Activated T-cell treated with anti-CD3 and anti-CD28 coated beads, Interleukin-2, amount 50 U/mL, for 72 hours (primary cell): Measurements from ENCODE around the gene TEX12. TPM values are rescaled to one million over a fixed set of nuclear protein-coding genes. Genes with fewer than 3 reads are reported as not detected.
A peak's percentile ranks its signal among the peaks of the same experiment; 100 is the strongest.
"Not testable (repeated sequence)": the region's sequence is repeated elsewhere in the genome, so short reads cannot be mapped to it uniquely, and the experiment has no call there.

Experiments used
- ATAC-seq, 2 donors: fragments of 150-1000 bp; cut with Tn5 transposase; replicated peaks in 1 of 2; 2 replicates each; pipeline ENCODE4 v1.10.0; 2021; ENCODE audit warnings: moderate library complexity in 2 of 2, mild to moderate bottlenecking in 1 of 2
- DNase-seq, 2 donors: peaks; one replicate each; pipeline ENCODE4 v3.0.0; 2021 to 2022; ENCODE audit warnings: mixed read lengths in 1 of 2
- H3K27ac Mint-ChIP-seq: one replicate; pipeline ENCODE4 v1.8.0; 2022; ENCODE audit warnings: mild to moderate bottlenecking, moderate library complexity, mixed read lengths
- H3K27me3 Mint-ChIP-seq: one replicate; pipeline ENCODE4 v1.8.0; 2022; ENCODE audit warnings: low read depth, mixed read lengths
- H3K36me3 Mint-ChIP-seq, 2 donors: one replicate each; pipeline ENCODE4 v1.8.0; 2022; ENCODE audit warnings: mixed read lengths in 2 of 2, mild to moderate bottlenecking in 1 of 2; ENCODE audit not compliant: insufficient read depth in 2 of 2
- H3K4me1 Mint-ChIP-seq: one replicate; pipeline ENCODE4 v1.8.0; 2022; ENCODE audit warnings: low read depth, mixed read lengths
- H3K4me3 Mint-ChIP-seq, 2 donors: one replicate each; pipeline ENCODE4 v1.8.0; 2022; ENCODE audit warnings: mild to moderate bottlenecking in 2 of 2, mixed read lengths in 2 of 2, moderate library complexity in 2 of 2
- H3K9me3 Mint-ChIP-seq, 2 donors: one replicate each; pipeline ENCODE4 v1.8.0; 2022; ENCODE audit warnings: mixed read lengths in 2 of 2
- total RNA-seq, 2 donors: library from RNA; stranded (reverse); gene quantifications; one replicate each; pipeline ENCODE4 v1.2.3, GENCODE V29; 2022

Gene TEX12
- total RNA-seq, 2 donors from 2014 or later = 0.32 TPM; not detected in 1

- not testable (repeated sequence) for H3K4me1 Mint-ChIP-seq, H3K36me3 Mint-ChIP-seq, DNase-seq, H3K27ac Mint-ChIP-seq, H3K4me3 Mint-ChIP-seq, H3K9me3 Mint-ChIP-seq, ATAC-seq, H3K27me3 Mint-ChIP-seq
These were observed 31.9 kb downstream of the TEX12 start for GRCh38 chr11:112199101-112199500.

DNA sequence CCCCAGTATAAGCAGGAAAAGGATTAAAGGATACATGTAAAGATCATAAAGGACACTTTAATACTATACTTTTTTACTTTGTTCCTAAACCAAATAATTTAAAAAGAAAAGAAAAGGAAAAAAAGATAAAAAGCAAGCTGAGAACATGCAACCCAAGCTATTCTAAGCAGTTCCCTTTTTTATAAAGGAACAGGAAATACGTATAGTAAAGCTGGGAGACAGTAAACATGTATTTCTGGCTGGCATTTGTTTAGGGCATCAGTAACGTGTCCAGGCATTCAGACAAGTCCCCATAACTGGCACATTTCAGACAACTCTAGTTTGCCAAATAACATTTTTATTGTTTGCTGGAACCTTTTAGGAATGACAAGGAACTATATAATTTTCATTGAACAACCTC, 33.1 kb downstream of the TEX12 start:
- Mint-ChIP-seq H3K36me3 (no peaks in the 10 kb centered on the region), H3K9me3 (no peaks in the 10 kb centered on the region), H3K4me3 (no peak overlapping the region), H3K27ac (no peak overlapping the region), H3K4me1 (no peaks in the 10 kb centered on the region), H3K27me3 (no peaks in the 10 kb centered on the region)
- ATAC-seq (no peak), DNase-seq (no peak)

GRCh38 chr11:112206071-112206470, 38.9 kb downstream of the TEX12 start:
- H3K4me3 Mint-ChIP-seq = no peak overlapping the region
- DNase-seq (no peak), ATAC-seq (no peak)
- H3K27me3 Mint-ChIP-seq = no peaks in the 10 kb centered on the region
- no peaks in the 10 kb centered on the region for H3K9me3 Mint-ChIP-seq
- no peaks in the 10 kb centered on the region for H3K4me1 Mint-ChIP-seq
- no peak overlapping the region for H3K27ac Mint-ChIP-seq
- no peaks in the 10 kb centered on the region for H3K36me3 Mint-ChIP-seq

GRCh38 chr11:112210890-112211289, 43.7 kb downstream of the TEX12 start:
- ATAC-seq (no peak), DNase-seq (no peak)
- H3K27ac Mint-ChIP-seq = no peak overlapping the region
- H3K36me3 Mint-ChIP-seq = no peaks in the 10 kb centered on the region
- H3K27me3 Mint-ChIP-seq = no peaks in the 10 kb centered on the region
- no peaks in the 10 kb centered on the region for H3K4me1 Mint-ChIP-seq
- no peak overlapping the region for H3K4me3 Mint-ChIP-seq
- H3K9me3 Mint-ChIP-seq = no peaks in the 10 kb centered on the region

GRCh38 chr11:112211536-112211935, 44.4 kb downstream of the TEX12 start:
- DNase-seq (no peak), ATAC-seq (no peak)

DNA sequence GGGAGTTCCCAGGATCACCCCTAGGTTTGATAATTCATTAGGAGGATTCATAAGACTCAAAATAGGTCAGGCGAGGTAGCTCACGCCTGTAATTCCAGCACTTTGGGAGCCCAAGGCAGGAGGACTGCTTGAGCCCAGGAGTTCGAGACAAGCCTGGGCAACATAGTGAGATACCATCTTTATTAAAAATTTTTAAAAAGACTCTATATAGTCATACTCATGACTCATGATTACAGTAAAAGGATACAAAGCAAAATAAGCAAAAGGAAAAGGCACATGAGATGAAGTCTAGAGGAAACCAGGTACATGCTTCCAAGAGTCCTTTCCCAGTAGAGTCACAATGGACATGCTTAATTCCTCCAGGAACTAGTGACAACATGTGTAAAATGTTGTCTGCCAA, 45.1 kb downstream of the TEX12 start:
- Mint-ChIP-seq H3K4me3 (no peak overlapping the region), H3K27ac (no peak overlapping the region), H3K36me3 (no peaks in the 10 kb centered on the region), H3K9me3 (no peaks in the 10 kb centered on the region), H3K27me3 (no peaks in the 10 kb centered on the region), H3K4me1 (no peaks in the 10 kb centered on the region)
- DNase-seq (no peak), ATAC-seq (no peak)

More at GRCh38 chr11:112211536-112211935, 44.4 kb downstream of the TEX12 start:
- Mint-ChIP-seq H3K27me3 (no peaks in the 10 kb centered on the region), H3K4me3 (peak overlapping the region in 1 of 2 donors; percentile 20), H3K27ac (no peak overlapping the region), H3K36me3 (no peaks in the 10 kb centered on the region), H3K4me1 (no peaks in the 10 kb centered on the region), H3K9me3 (no peaks in the 10 kb centered on the region)

- ATAC-seq (no peak), DNase-seq (no peak)
- no peak overlapping the region for H3K4me3 Mint-ChIP-seq
- no peaks in the 10 kb centered on the region for H3K36me3 Mint-ChIP-seq
- no peaks in the 10 kb centered on the region for H3K27me3 Mint-ChIP-seq
- H3K9me3 Mint-ChIP-seq = no peaks in the 10 kb centered on the region
- H3K27ac Mint-ChIP-seq = no peak overlapping the region
- H3K4me1 Mint-ChIP-seq = no peaks in the 10 kb centered on the region
These were observed 45.5 kb downstream of the TEX12 start for GRCh38 chr11:112212710-112213109.

GRCh38 chr11:112213753-112214152, 46.6 kb downstream of the TEX12 start:
- ATAC-seq (no peak), DNase-seq (no peak)
- H3K9me3 Mint-ChIP-seq = no peaks in the 10 kb centered on the region
- no peaks in the 10 kb centered on the region for H3K27me3 Mint-ChIP-seq
- H3K4me1 Mint-ChIP-seq = no peaks in the 10 kb centered on the region
- H3K4me3 Mint-ChIP-seq = no peak overlapping the region
- no peak overlapping the region for H3K27ac Mint-ChIP-seq
- H3K36me3 Mint-ChIP-seq = no peaks in the 10 kb centered on the region

DNA sequence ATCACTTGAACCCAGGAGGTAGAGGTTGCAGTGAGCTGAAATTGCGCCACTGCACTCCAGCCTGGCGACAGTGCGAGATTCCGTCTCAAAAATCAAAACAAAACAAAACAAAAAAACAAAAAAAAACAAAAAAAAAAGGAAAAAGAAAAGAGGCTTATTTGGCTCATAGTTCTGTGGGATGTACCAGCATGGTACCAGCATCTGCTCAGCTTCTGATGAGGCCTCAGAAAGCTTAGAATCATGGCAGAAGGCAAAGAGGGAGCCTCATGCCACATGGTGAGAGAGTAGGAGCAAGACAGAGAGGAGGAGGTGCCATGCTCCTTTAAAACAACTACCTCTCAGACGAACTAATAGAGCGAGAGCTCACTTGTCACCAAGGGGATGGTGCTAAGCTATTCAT, 48.4 kb downstream of the TEX12 start:
- no peaks in the 10 kb centered on the region for H3K36me3 Mint-ChIP-seq
- H3K4me3 Mint-ChIP-seq = no peak overlapping the region
- no peaks in the 10 kb centered on the region for H3K9me3 Mint-ChIP-seq
- H3K4me1 Mint-ChIP-seq = no peaks in the 10 kb centered on the region
- H3K27me3 Mint-ChIP-seq = no peaks in the 10 kb centered on the region
- no peak for DNase-seq
- ATAC-seq = no peak
- H3K27ac Mint-ChIP-seq = no peak overlapping the region

DNA sequence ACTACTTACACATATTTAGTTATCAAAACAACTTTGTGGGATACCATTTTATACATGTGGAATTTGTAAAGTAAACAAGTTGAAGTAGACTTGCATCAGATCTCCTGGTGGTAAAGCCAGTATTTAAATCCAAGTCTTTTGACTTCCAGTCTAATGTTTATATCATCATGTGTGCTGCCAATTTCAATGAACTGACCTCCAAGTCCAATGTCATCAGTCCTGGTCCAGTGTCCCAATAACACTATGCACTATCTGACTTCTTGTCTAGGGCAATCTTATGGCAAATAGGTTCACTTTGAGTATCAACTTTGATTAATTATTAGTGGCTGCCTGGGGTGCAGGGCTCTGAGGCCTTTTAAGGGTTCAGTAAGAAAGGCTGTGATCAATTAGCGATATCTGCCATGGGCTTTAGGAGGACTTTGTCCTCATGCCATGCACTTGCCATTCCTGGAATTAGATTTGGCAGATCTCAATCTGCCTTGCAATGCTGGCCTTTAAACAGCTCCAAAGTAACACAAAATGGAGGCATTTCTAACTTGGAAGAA, 49.5 kb downstream of the TEX12 start:
- Mint-ChIP-seq H3K27me3 (no peaks in the 10 kb centered on the region), H3K27ac (no peak overlapping the region)

DNA sequence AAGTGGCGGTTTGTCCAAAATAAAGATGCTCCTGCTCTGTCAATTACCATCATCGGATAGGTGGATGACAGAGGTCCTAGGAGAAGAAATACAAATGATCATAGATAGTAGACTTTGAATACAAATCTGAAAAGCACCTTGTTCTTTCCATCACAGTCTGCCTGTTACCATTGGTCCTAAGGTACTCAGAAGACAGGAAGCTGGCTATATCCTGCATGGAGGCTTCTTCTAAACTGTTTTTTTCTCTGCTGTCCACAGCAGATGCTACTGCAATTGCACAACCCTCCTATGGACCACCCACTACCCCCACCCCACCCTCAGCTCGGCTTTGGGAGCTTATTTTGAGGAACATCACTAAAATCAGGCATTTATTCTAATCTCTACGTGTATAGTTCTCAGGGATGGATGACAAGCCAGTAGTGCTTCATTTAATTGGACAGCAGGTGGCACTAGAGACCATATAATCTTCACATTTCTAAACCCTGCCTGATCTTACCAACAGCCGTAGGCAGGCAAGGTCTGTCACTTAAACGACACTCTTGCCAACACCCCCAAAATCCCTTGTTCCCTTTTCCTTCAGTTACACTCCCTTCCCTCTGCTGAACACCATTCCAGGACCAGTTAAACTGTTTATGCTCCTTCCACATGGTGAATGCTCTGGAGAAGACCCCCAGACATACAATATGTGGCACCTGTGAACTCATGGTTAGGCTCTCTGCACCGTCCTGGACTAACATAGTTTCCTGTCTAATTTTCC, 52.5 kb downstream of the TEX12 start:
- H3K4me3 Mint-ChIP-seq = no peak overlapping the region
- ATAC-seq (peak; percentile 98 to 99), DNase-seq (peak; percentile 27 to 49)
- no peaks in the 10 kb centered on the region for H3K9me3 Mint-ChIP-seq
- no peaks in the 10 kb centered on the region for H3K36me3 Mint-ChIP-seq
- H3K27me3 Mint-ChIP-seq = no peaks in the 10 kb centered on the region
- H3K4me1 Mint-ChIP-seq = no peaks in the 10 kb centered on the region
- no peak overlapping the region for H3K27ac Mint-ChIP-seq

More for the DNA sequence above, 49.5 kb downstream of the TEX12 start:
- Mint-ChIP-seq H3K4me3 (no peak overlapping the region), H3K4me1 (no peaks in the 10 kb centered on the region), H3K9me3 (no peaks in the 10 kb centered on the region), H3K36me3 (no peaks in the 10 kb centered on the region)
- ATAC-seq (no peak), DNase-seq (no peak)

DNA sequence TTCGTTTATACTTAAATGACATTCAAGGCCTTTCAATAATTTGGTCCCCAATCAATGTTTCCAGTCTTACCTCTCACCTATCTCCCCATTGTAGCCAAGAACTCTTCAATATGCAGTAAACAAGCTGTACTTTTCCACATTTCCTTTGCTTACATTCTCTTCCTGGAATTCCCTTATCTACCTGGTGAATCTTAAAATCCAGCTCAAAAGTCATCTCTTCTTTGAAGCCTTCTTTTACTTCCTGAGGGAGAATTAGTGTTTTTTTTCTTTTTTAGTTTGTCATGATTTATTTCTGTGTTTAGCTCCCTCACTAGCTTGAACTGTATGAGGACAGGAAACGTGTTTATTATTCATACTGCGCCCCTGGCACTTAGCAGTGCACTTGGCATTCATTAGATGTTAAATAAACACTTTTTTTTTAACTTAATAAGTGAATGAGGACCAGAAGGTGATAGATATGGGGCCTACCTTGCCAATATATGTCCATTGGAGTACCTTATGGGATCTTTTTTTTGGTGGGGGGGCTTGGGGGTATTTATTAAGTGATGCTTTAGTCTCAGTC, 54.2 kb downstream of the TEX12 start:
- DNase-seq (no peak), ATAC-seq (no peak)
- Mint-ChIP-seq H3K9me3 (no peaks in the 10 kb centered on the region), H3K27me3 (no peaks in the 10 kb centered on the region), H3K27ac (no peak overlapping the region), H3K4me1 (no peaks in the 10 kb centered on the region), H3K4me3 (no peak overlapping the region), H3K36me3 (no peaks in the 10 kb centered on the region)
